ENCODE measurements around the gene XPO4.

The XPO4 gene

DNA sequence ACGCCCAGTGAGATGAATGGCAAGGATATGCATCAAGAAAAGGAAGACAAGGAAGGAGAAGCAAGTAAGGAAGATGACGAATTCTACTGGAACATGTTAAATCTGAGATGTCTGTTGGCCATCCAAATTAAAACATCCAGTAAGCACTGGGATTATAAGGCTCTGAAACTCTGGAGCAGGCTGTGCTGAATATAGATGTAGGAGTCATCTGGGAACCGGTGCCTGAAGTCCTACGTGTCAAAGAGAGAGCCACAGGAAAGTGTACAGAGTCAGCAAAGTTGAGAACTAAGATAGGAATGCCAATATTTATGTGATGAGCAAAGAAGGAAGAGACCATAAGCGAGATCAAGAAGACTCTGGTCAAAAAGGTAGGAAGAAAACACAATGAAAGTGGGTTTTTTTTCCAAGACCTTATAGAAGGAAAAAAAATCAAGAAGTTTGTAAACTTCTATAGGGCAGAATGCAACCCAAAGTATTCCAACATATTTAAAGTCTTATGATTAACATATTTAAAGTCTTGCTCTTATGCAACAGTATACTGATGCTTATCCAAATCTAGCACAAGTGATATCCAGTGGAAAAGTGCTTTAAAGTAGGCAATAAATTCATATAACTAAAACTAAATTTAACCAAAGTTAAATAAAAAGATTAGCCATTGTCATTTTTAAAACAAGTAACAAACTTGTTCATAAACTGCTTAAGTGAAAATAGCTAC is 77.6 kb downstream of the XPO4 start:
- no peak overlapping the region for H3K18ac ChIP-seq (ENCODE audit: low read length)
- no peak overlapping the region for H2BK12ac ChIP-seq (ENCODE audit: low read length)
- no peak overlapping the region for H2BK120ac ChIP-seq (ENCODE audit: insufficient read depth, low read length, poor library complexity)
- no peaks in the 10 kb centered on the region for H3K79me2 ChIP-seq (ENCODE audit: control insufficient read depth, insufficient read depth, low read length, poor library complexity)
- no peak overlapping the region for H4K8ac ChIP-seq (ENCODE audit: low read depth, low read length)
- H3K27me3 ChIP-seq (ENCODE audit: insufficient read depth, low read length) = no peaks in the 10 kb centered on the region
- no peak overlapping the region for H3K27ac ChIP-seq (ENCODE audit: low read depth, low read length)
- H3K4ac ChIP-seq (ENCODE audit: low read depth, low read length) = no peak overlapping the region
- no CpG with 5 or more reads among the region's 5 CpGs for WGBS (ENCODE audit: extremely low coverage, insufficient coverage, insufficient read length)
- H3K79me1 ChIP-seq (ENCODE audit: low read length) = peaks cover 2% of the 10 kb centered on the region
- no peak overlapping the region for H3K23ac ChIP-seq (ENCODE audit: low read length)
- H2BK5ac ChIP-seq (ENCODE audit: low read depth, low read length, poor library complexity) = no peak overlapping the region
- H3K36me3 ChIP-seq (ENCODE audit: control insufficient read depth in 1 of 2, insufficient read depth in 2 of 2, low read length in 2 of 2) = peaks cover 2% of the 10 kb centered on the region in 2 experiments
- no peak overlapping the region for H3K14ac ChIP-seq (ENCODE audit: low read length)
- no peak overlapping the region for H4K91ac ChIP-seq (ENCODE audit: low read depth, low read length)
- H2AK5ac ChIP-seq (ENCODE audit: low read length) = no peak overlapping the region
- H3K4me2 ChIP-seq (ENCODE audit: low read length) = no peak overlapping the region
- H4K12ac ChIP-seq (ENCODE audit: low read depth, low read length) = no peak overlapping the region
- DNase-seq = peak; percentile 15 to 50
- no peak overlapping the region for H3K4me3 ChIP-seq (ENCODE audit: low read depth, low read length)
- H3K9me3 ChIP-seq (ENCODE audit: insufficient read depth, low read depth, low read length) = no peaks in the 10 kb centered on the region
- no peak overlapping the region for H2AFZ ChIP-seq (ENCODE audit: insufficient read depth, low read length, poor library complexity)
- H3K9ac ChIP-seq (ENCODE audit: low read length) = no peak overlapping the region
- peaks cover 0 to 4% of the 10 kb centered on the region in 2 experiments for H3K4me1 ChIP-seq (ENCODE audit: control insufficient read depth in 1 of 2, insufficient read depth in 2 of 2, low read length in 2 of 2)

DNA sequence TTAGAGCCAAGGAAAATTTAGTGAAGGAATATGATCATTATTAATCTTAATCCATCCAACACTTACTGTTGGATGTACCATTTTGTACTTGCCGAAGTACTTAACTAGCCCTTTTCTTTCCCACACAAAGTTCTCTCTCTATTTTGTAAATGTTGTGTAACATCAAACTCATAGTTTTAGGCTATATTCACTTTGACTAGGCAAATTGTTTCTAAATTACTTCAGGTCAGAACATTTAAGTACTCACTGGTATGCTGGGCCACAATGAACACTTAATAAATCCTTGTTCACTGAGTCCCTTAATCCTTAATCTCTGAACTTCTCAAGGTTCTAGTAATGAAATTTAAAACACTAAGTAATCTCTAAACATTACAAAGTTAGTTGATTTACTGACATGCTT is 79.5 kb downstream of the XPO4 start:
- WGBS (ENCODE audit: extremely low coverage, insufficient coverage, insufficient read length) = no CpG with 5 or more reads among the region's 1 CpG

DNA sequence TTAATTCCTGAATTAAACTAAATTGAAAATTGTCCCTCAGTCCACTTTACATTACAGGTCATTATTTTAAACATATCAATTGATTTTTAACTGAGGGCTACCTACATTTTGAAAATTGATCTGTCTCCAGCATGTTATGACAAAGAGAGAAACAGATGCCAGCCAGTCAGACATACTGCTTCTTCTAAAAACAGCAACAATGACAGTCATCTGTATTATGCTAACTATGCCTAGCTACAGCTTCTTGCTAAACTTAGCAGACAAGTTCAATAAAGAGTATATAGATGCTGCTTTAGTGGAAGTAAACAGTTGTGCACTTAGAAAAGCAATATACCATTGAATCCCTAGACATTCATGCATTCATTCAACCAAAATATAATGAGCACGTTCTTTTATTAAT is 80.1 kb downstream of the XPO4 start:
- H4K8ac ChIP-seq (ENCODE audit: low read depth, low read length) = no peak overlapping the region
- H3K18ac ChIP-seq (ENCODE audit: low read length) = no peak overlapping the region
- H3K9ac ChIP-seq (ENCODE audit: low read length) = no peak overlapping the region
- H3K27ac ChIP-seq (ENCODE audit: low read depth, low read length) = no peak overlapping the region
- no peak overlapping the region for H3K4me2 ChIP-seq (ENCODE audit: low read length)
- H2BK5ac ChIP-seq (ENCODE audit: low read depth, low read length, poor library complexity) = no peak overlapping the region
- H2AFZ ChIP-seq (ENCODE audit: insufficient read depth, low read length, poor library complexity) = no peak overlapping the region
- peak in 1 of 2 donors; percentile 45 for DNase-seq
- H3K9me3 ChIP-seq (ENCODE audit: insufficient read depth, low read depth, low read length) = no peaks in the 10 kb centered on the region
- H3K4ac ChIP-seq (ENCODE audit: low read depth, low read length) = no peak overlapping the region
- H3K14ac ChIP-seq (ENCODE audit: low read length) = no peak overlapping the region
- H3K4me1 ChIP-seq (ENCODE audit: control insufficient read depth in 1 of 2, insufficient read depth in 2 of 2, low read length in 2 of 2) = peaks cover 0 to 4% of the 10 kb centered on the region in 2 experiments
- peaks cover 2 to 3% of the 10 kb centered on the region in 2 experiments for H3K36me3 ChIP-seq (ENCODE audit: control insufficient read depth in 1 of 2, insufficient read depth in 2 of 2, low read length in 2 of 2)
- no peak overlapping the region for H2BK12ac ChIP-seq (ENCODE audit: low read length)
- WGBS (ENCODE audit: extremely low coverage, insufficient coverage, insufficient read length) = no CpG with 5 or more reads among the region's 1 CpG
- no peaks in the 10 kb centered on the region for H3K79me2 ChIP-seq (ENCODE audit: control insufficient read depth, insufficient read depth, low read length, poor library complexity)
- no peak overlapping the region for H3K4me3 ChIP-seq (ENCODE audit: low read depth, low read length)
- no peak overlapping the region for H3K23ac ChIP-seq (ENCODE audit: low read length)
- no peak overlapping the region for H4K91ac ChIP-seq (ENCODE audit: low read depth, low read length)
- no peak overlapping the region for H2AK5ac ChIP-seq (ENCODE audit: low read length)
- H4K12ac ChIP-seq (ENCODE audit: low read depth, low read length) = no peak overlapping the region
- no peaks in the 10 kb centered on the region for H3K27me3 ChIP-seq (ENCODE audit: insufficient read depth, low read length)
- H3K79me1 ChIP-seq (ENCODE audit: low read length) = peaks cover 2% of the 10 kb centered on the region
- no peak overlapping the region for H2BK120ac ChIP-seq (ENCODE audit: insufficient read depth, low read length, poor library complexity)

More for the DNA sequence above, 79.5 kb downstream of the XPO4 start:
- Histone ChIP-seq H3K4me3 (ENCODE audit: low read depth, low read length) (no peak overlapping the region), H3K4me1 (ENCODE audit: control insufficient read depth in 1 of 2, insufficient read depth in 2 of 2, low read length in 2 of 2) (peaks cover 0 to 4% of the 10 kb centered on the region in 2 experiments), H2AK5ac (ENCODE audit: low read length) (no peak overlapping the region), H3K79me2 (ENCODE audit: control insufficient read depth, insufficient read depth, low read length, poor library complexity) (no peaks in the 10 kb centered on the region), H3K36me3 (ENCODE audit: control insufficient read depth in 1 of 2, insufficient read depth in 2 of 2, low read length in 2 of 2) (peaks cover 2 to 5% of the 10 kb centered on the region in 2 experiments), H4K8ac (ENCODE audit: low read depth, low read length) (no peak overlapping the region), H4K12ac (ENCODE audit: low read depth, low read length) (no peak overlapping the region), H3K27me3 (ENCODE audit: insufficient read depth, low read length) (no peaks in the 10 kb centered on the region), H4K91ac (ENCODE audit: low read depth, low read length) (no peak overlapping the region), H3K14ac (ENCODE audit: low read length) (no peak overlapping the region), H3K9ac (ENCODE audit: low read length) (no peak overlapping the region), H3K27ac (ENCODE audit: low read depth, low read length) (no peak overlapping the region), H3K79me1 (ENCODE audit: low read length) (peaks cover 2% of the 10 kb centered on the region), H2BK5ac (ENCODE audit: low read depth, low read length, poor library complexity) (no peak overlapping the region), H3K23ac (ENCODE audit: low read length) (no peak overlapping the region), H3K4ac (ENCODE audit: low read depth, low read length) (no peak overlapping the region), H2BK120ac (ENCODE audit: insufficient read depth, low read length, poor library complexity) (no peak overlapping the region), H2AFZ (ENCODE audit: insufficient read depth, low read length, poor library complexity) (no peak overlapping the region), H3K4me2 (ENCODE audit: low read length) (no peak overlapping the region), H3K18ac (ENCODE audit: low read length) (no peak overlapping the region), H3K9me3 (ENCODE audit: insufficient read depth, low read depth, low read length) (no peaks in the 10 kb centered on the region), H2BK12ac (ENCODE audit: low read length) (no peak overlapping the region)
- DNase-seq = peak; percentile 4 to 65

DNA sequence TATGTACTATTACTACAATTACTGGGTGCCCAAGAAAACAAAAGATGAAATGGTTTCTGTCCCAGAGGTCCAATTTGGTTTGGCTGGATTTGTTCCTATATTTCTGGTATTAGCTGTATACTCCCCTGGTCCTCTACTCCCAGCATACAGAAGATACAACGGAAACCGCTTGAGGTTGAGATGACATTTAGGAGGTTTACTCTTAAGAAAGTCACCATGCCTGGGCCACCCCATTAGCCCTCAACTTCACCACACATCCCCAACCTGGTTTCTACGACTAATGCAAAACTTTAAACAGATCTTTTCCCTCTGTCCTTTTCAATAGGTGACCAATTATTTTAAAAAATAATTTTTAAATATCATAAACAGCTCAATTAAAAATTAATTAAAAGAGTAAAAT is 82.8 kb downstream of the XPO4 start:
- no peak overlapping the region for H3K27ac ChIP-seq (ENCODE audit: low read depth, low read length)
- no peaks in the 10 kb centered on the region for H3K79me2 ChIP-seq (ENCODE audit: control insufficient read depth, insufficient read depth, low read length, poor library complexity)
- H2BK5ac ChIP-seq (ENCODE audit: low read depth, low read length, poor library complexity) = no peak overlapping the region
- no peak overlapping the region for H3K14ac ChIP-seq (ENCODE audit: low read length)
- H2BK120ac ChIP-seq (ENCODE audit: insufficient read depth, low read length, poor library complexity) = no peak overlapping the region
- WGBS (ENCODE audit: extremely low coverage, insufficient coverage, insufficient read length) = no CpG with 5 or more reads among the region's 3 CpGs
- H3K23ac ChIP-seq (ENCODE audit: low read length) = no peak overlapping the region
- H3K36me3 ChIP-seq (ENCODE audit: control insufficient read depth in 1 of 2, insufficient read depth in 2 of 2, low read length in 2 of 2) = peaks cover 2 to 3% of the 10 kb centered on the region in 2 experiments
- DNase-seq = no peak
- H3K27me3 ChIP-seq (ENCODE audit: insufficient read depth, low read length) = no peaks in the 10 kb centered on the region
- H3K4me3 ChIP-seq (ENCODE audit: low read depth, low read length) = no peak overlapping the region
- H3K79me1 ChIP-seq (ENCODE audit: low read length) = peaks cover 2% of the 10 kb centered on the region
- no peak overlapping the region for H4K8ac ChIP-seq (ENCODE audit: low read depth, low read length)
- no peak overlapping the region for H2AFZ ChIP-seq (ENCODE audit: insufficient read depth, low read length, poor library complexity)
- H4K12ac ChIP-seq (ENCODE audit: low read depth, low read length) = no peak overlapping the region
- H2AK5ac ChIP-seq (ENCODE audit: low read length) = no peak overlapping the region
- no peaks in the 10 kb centered on the region for H3K9me3 ChIP-seq (ENCODE audit: insufficient read depth, low read depth, low read length)
- H4K91ac ChIP-seq (ENCODE audit: low read depth, low read length) = no peak overlapping the region
- peaks cover 0 to 2% of the 10 kb centered on the region in 2 experiments for H3K4me1 ChIP-seq (ENCODE audit: control insufficient read depth in 1 of 2, insufficient read depth in 2 of 2, low read length in 2 of 2)
- no peak overlapping the region for H2BK12ac ChIP-seq (ENCODE audit: low read length)
- H3K4ac ChIP-seq (ENCODE audit: low read depth, low read length) = no peak overlapping the region
- H3K4me2 ChIP-seq (ENCODE audit: low read length) = no peak overlapping the region
- H3K9ac ChIP-seq (ENCODE audit: low read length) = no peak overlapping the region
- H3K18ac ChIP-seq (ENCODE audit: low read length) = no peak overlapping the region

Measured in trophoblast cell (in vitro differentiated cells and primary cell).